Breast epithelium (tissue), 4 donors: Measurements from ENCODE around the gene TFDP3. TPM values are rescaled to one million over a fixed set of nuclear protein-coding genes. Genes with fewer than 3 reads are reported as not detected.
A peak's percentile ranks its signal among the peaks of the same experiment; 100 is the strongest.

Experiments
- DNase-seq, 2 donors: peaks; one replicate each; pipeline ENCODE4 v3.0.0-alpha.2; 2019; ENCODE audit warnings: low spot score in 2 of 2
- H3K27ac ChIP-seq, 2 donors: fragments of 200-600 bp; sonication (generic) in 1 of 2; one replicate each; pipeline ENCODE4 v1.5.1; 2016 to 2019; ENCODE audit warnings: mild to moderate bottlenecking in 1 of 2
- H3K27me3 ChIP-seq, 2 donors: fragments of 200-600 bp; sonication (generic) in 1 of 2; one replicate each; pipeline versions ENCODE4 v1.5.1 to v1.6.0; 2017 to 2019; ENCODE audit warnings: control low read depth in 1 of 2, mild to moderate bottlenecking in 1 of 2
- H3K36me3 ChIP-seq: fragments of 200-600 bp; one replicate; pipeline ENCODE4 v1.5.1; 2019
- H3K4me1 ChIP-seq, 2 donors: fragments of 200-600 bp; sonication (generic); one replicate each; pipeline ENCODE4 v1.5.1; 2016 to 2019; ENCODE audit warnings: control low read depth in 1 of 2
- H3K4me3 ChIP-seq, 3 donors: fragments of 200-600 bp; sonication (generic); 1 replicate in 2 of 3; 2 replicates in 1 of 3; pipeline ENCODE4 v1.5.1; 2016 to 2019; ENCODE audit warnings: mild to moderate bottlenecking in 3 of 3, moderate library complexity in 2 of 3
- H3K9me3 ChIP-seq, 2 donors: fragments of 200-600 bp; sonication (generic) in 1 of 2; one replicate each; pipeline ENCODE4 v1.5.1; 2016 to 2019; ENCODE audit warnings: control low read depth in 1 of 2
- CTCF ChIP-seq, 3 donors: fragments of 450-650 bp; IDR thresholded peaks; one replicate each; pipeline ENCODE4 v1.5.1; 2016 to 2017; ENCODE audit warnings: antibody characterized with exemption in 3 of 3, mild to moderate bottlenecking in 3 of 3, moderate library complexity in 3 of 3
- POLR2A ChIP-seq: fragments of 450-650 bp; IDR thresholded peaks from one replicate; pipeline ENCODE4 v1.6.1; 2016; ENCODE audit warnings: antibody characterized with exemption, mild to moderate bottlenecking, moderate library complexity
- POLR2AphosphoS5 ChIP-seq, 3 donors: sonication (generic); formaldehyde crosslinking; IDR thresholded peaks; one replicate each; pipeline ENCODE4 v1.6.1; 2017; ENCODE audit warnings: antibody characterized with exemption in 3 of 3
- intact Hi-C: fragments of 100-400 bp; cut with DNase I; formaldehyde crosslinking; loops from one replicate; pipeline ENCODE4 v1.15.1; 2023; ENCODE audit warnings: low total_unique reads
- total RNA-seq, 3 donors: library from RNA; depleted of rRNA; stranded (reverse); fragments of >200 nt; gene quantifications; one replicate each; pipeline ENCODE4 v1.1.0, GENCODE V29; 2016

The TFDP3 gene
- total RNA-seq, 3 donors from 2014 or later = not detected

GRCh38 chrX:133179500-133179899 is 38.7 kb downstream of the TFDP3 start:
- TF ChIP-seq POLR2A = no peak
- TF ChIP-seq CTCF (IDR thresholded peaks at IDR 0.05) = no peak
- no peak for TF ChIP-seq POLR2AphosphoS5 (IDR thresholded peaks at IDR 0.05)
- DNase-seq = no peak
- intact Hi-C loops = no loop called here
- H3K4me3 ChIP-seq = no peak overlapping the region
- H3K27me3 ChIP-seq = peaks cover 0 to 15% of the 10 kb centered on the region in 2 donors
- no peaks in the 10 kb centered on the region for H3K4me1 ChIP-seq
- H3K27ac ChIP-seq = no peak overlapping the region
- H3K9me3 ChIP-seq = no peaks in the 10 kb centered on the region
- H3K36me3 ChIP-seq = no peaks in the 10 kb centered on the region

- no peaks in the 10 kb centered on the region for H3K36me3 ChIP-seq
- intact Hi-C loops = no loop called here
- H3K4me3 ChIP-seq = no peak overlapping the region
- no peak for TF ChIP-seq POLR2AphosphoS5 (IDR thresholded peaks at IDR 0.05)
- no peak for TF ChIP-seq CTCF (IDR thresholded peaks at IDR 0.05)
- TF ChIP-seq POLR2A = no peak
- no peak overlapping the region for H3K27ac ChIP-seq
- DNase-seq = no peak
- H3K9me3 ChIP-seq = no peaks in the 10 kb centered on the region
- peaks cover 0 to 23% of the 10 kb centered on the region in 2 donors for H3K27me3 ChIP-seq
- H3K4me1 ChIP-seq = no peaks in the 10 kb centered on the region
Observed at GRCh38 chrX:133177202-133177601, 41.0 kb downstream of the TFDP3 start.

- TF ChIP-seq POLR2AphosphoS5 (IDR thresholded peaks at IDR 0.05) = no peak
- no peak for TF ChIP-seq POLR2A
- no peak for TF ChIP-seq CTCF (IDR thresholded peaks at IDR 0.05)
- no peaks in the 10 kb centered on the region for H3K9me3 ChIP-seq
- DNase-seq = no peak
- H3K36me3 ChIP-seq = no peaks in the 10 kb centered on the region
- no peak overlapping the region for H3K4me3 ChIP-seq
- H3K27ac ChIP-seq = no peak overlapping the region
- intact Hi-C loops = no loop called here
- H3K4me1 ChIP-seq = no peaks in the 10 kb centered on the region
- peaks cover 0 to 34% of the 10 kb centered on the region in 2 donors for H3K27me3 ChIP-seq
Observed at GRCh38 chrX:133175605-133176004, 42.5 kb downstream of the TFDP3 start.

GRCh38 chrX:133175162-133175561 is 43.0 kb downstream of the TFDP3 start:
- no peak for DNase-seq
- no peaks in the 10 kb centered on the region for H3K4me1 ChIP-seq
- peaks cover 0 to 34% of the 10 kb centered on the region in 2 donors for H3K27me3 ChIP-seq
- H3K9me3 ChIP-seq = no peaks in the 10 kb centered on the region
- H3K36me3 ChIP-seq = no peaks in the 10 kb centered on the region
- intact Hi-C loops = no loop called here
- no peak overlapping the region for H3K27ac ChIP-seq
- no peak for TF ChIP-seq CTCF (IDR thresholded peaks at IDR 0.05)
- no peak for TF ChIP-seq POLR2AphosphoS5 (IDR thresholded peaks at IDR 0.05)
- TF ChIP-seq POLR2A = no peak
- H3K4me3 ChIP-seq = no peak overlapping the region

- Histone ChIP-seq H3K36me3 (no peaks in the 10 kb centered on the region), H3K4me1 (no peaks in the 10 kb centered on the region), H3K27ac (no peak overlapping the region), H3K27me3 (peaks cover 0 to 42% of the 10 kb centered on the region in 2 donors), H3K4me3 (no peak overlapping the region), H3K9me3 (no peaks in the 10 kb centered on the region)
- intact Hi-C loops = no loop called here
- no peak for DNase-seq
- TF ChIP-seq POLR2AphosphoS5 (IDR thresholded peaks at IDR 0.05) (no peak), POLR2A (no peak), CTCF (IDR thresholded peaks at IDR 0.05) (peak in 2 of 3 donors; percentile 20 to 25)
Observed at GRCh38 chrX:133171962-133172708, 46.0 kb downstream of the TFDP3 start.
